T-helper 1 cell treated with Interleukin-12 subunit alpha and Interleukin-12 subunit beta and Interleukin-4 antibody, amounts not matched to agents 30 ng/mL and 1 ng/mL, for 36 hours (primary cell): ENCODE data around the gene SPECC1. TPM values are rescaled to one million over a fixed set of nuclear protein-coding genes. Genes with fewer than 3 reads are reported as not detected.
"Not testable (repeated sequence)": the region's sequence is repeated elsewhere in the genome, so short reads cannot be mapped to it uniquely, and the experiment has no call there.

Experiments
- intact Hi-C: fragments of 100-400 bp; cut with micrococcal nuclease; formaldehyde crosslinking; loops from one replicate; pipeline ENCODE4 v1.15.1; 2024
- total RNA-seq: library from RNA; stranded (reverse); gene quantifications from 2 replicates; pipeline ENCODE4 v1.2.3, GENCODE V29; 2022

The SPECC1 gene
- total RNA-seq, 1 donor from 2014 or later = 10.8 TPM

DNA sequence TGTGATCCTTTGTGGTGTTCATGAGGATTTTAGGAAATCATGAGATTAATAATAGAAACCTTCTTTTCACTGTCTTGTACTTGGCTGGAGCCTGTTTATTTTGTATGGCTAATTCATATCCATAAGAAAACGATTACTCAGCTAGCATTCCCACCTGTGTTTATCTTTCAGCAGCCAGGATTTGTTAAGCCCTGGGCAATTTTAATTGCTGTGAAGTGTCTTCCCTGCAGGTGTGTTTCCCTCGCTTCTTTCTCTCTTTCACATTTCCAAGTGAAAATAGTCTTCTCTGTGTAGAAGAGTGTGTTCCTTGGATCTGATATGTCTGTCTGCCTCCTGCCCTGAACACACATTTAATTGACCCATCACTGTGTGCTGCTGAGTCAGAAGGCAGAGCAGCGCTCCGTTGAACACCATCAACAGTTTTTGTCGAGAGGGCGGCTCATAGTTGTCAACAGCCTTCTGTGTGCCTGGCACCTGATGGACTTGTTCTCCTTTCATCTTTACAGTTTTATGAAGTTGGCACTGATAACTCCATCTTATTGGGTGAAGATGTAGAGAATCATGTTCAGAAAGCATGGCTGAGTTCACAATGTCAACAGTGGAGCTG lies 83.2 kb downstream of the SPECC1 start:
- intact Hi-C loops = no loop called here

DNA sequence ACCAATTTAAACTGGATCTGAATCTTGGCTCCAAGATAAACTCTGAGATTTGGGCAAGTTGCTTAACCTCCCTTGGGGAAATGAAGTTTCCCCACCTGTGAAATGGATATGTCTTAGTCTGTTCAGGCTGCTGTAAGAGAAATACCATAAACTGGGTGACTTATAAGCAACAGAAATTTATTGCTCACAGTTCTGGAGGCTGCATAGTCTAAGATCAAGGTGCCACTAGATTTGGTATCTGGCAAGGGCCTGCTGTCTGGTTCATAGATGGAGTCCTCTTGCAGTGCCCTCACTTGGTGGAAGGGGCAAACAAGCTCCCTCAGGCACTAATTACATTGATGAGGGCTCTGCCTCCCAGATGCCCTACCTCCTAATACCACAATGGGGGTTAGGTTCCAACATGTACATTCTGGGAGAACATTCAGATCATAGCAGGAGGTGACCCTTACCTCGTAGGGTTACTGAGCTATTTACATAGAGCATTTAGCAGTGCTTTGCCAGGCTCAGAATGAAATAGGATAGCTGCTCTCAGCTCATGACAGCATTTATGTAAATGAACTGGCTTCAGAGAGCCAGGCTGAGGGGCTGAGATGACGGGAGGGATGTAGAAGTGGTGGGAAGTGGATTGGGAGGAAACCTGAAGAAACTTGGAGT lies 83.9 kb downstream of the SPECC1 start:
- intact Hi-C loops = no loop called here

DNA sequence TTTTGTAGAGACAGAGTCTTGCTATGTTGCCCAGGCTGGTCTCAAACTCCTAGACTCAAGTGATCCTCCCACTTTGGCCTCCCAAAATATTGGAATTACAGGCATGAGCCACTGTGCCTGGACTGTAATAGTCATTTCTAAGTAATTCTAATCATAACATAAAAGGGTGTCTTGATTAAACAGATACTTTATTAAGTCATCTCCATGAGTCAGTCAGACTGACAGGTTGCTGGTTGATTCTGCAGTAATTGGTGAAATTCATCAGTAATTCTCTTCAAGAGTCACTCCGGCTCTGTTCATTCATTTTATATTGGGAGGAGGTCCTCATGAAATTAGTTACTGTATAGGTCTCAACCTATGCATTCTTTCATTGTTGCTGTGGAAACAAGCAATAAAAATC lies 85.6 kb downstream of the SPECC1 start:
- intact Hi-C loops = no loop called here

DNA sequence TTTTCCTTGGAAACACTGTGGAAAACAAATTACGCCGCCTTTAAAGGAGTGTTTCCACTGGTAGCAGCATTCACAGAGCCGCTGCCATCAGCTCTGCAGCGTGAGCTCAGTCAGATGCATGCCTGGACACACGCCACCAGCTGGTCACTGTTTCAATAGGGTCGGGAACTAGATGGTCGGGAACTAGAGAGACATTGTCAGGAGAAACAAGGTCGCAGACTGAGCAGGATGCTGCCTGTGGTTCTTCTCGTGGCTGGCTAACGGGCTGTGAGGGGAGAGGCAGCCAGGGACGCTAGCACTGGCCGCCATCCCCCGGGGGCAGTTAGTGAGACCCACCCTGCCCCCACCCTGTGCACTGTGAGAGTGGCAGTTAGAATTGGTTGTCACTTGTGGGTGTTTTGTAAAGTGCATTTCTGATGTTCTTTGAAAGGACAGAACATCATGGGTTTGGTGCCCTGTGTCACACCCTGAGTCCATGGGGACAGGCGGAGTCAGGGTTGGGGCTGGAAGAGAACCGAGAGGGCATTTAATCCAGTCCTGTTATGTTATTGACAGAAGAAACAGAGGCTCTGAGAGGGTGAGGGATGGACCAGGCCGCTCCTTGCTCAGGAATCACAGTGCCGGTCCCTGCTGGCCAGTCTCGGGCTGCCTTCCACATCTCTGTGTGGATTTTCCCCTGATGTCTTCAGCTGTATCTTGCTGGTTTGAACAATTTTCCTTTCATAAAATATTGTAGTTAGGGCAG lies 86.3 kb downstream of the SPECC1 start:
- intact Hi-C loops = no loop called here

DNA sequence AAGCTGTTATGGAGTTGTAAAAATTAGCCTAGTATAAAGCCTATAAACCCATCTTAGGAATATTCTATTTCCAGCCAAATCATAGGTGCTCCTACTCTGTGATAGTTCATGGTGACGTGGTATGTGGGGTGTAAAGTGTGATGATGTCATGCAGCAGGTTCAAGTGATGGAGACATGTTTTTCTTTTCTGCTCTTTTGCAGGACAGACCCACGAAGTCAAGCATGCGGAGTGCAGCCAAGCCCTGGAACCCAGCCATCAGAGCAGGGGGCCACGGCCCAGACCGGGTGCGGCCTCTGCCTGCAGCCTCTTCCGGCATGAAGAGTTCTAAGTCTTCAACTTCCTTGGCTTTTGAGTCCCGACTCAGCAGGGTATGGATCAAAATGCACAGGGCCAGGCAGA lies 87.3 kb downstream of the SPECC1 start:
- intact Hi-C loops = no loop called here

DNA sequence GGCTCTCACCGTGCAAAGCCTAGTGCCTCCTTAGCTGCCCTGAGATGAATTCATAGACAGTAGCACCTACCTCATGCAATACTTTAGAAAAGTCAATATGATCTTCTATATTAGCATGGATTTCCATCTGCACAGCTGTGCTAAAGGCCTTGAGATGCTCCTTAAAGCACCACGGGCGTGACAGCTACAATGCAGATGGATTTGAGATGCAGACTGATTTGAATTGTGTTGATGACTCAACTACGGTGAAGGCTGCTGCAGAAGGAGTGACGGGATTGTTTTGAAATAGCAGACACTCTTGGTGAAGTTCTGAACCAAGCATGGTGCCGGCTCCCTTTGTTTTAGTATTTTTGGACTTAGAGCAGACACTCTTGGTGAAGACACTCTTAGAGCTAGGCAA lies 88.2 kb downstream of the SPECC1 start:
- intact Hi-C loops = no loop called here

DNA sequence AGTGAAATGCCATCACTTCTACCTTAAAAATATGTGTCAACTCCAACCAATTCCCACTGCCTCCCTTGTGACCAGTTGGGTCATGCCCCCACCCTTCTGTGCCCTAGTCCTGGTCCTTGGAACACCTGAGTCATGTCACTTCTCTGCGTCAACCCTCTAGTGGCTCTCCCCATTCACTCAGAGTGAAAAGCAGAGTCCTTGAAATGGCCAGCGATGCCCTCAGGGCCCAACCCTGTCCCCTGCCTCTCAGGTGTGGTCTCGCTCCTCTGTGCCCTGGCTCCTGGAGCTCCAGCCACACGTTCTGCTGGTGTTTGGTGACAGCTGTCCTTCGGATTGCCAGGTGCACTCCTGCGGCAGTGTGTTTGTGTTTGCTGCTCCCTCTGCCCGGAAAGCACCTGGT lies 89.2 kb downstream of the SPECC1 start:
- intact Hi-C loops = no loop called here

DNA sequence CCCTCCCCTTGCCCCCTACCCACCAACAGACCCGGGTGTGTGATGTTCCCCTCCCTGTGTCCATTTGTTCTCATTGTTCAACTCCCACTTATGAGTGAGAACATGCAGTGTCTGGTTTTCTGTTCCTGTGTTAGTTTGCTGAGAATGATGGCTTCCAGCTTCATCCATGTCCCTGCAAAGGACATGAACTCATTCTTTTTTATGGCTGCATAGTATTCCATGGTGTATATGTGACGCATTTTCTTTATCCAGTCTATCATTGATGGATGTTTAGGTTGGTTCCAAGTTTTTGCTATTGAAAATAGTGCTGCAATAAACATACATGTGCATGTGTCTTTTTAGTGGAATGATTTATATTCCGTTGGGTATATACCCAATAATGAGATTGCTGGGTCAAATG lies 91.6 kb downstream of the SPECC1 start:
- intact Hi-C loops = not testable (repeated sequence)

DNA sequence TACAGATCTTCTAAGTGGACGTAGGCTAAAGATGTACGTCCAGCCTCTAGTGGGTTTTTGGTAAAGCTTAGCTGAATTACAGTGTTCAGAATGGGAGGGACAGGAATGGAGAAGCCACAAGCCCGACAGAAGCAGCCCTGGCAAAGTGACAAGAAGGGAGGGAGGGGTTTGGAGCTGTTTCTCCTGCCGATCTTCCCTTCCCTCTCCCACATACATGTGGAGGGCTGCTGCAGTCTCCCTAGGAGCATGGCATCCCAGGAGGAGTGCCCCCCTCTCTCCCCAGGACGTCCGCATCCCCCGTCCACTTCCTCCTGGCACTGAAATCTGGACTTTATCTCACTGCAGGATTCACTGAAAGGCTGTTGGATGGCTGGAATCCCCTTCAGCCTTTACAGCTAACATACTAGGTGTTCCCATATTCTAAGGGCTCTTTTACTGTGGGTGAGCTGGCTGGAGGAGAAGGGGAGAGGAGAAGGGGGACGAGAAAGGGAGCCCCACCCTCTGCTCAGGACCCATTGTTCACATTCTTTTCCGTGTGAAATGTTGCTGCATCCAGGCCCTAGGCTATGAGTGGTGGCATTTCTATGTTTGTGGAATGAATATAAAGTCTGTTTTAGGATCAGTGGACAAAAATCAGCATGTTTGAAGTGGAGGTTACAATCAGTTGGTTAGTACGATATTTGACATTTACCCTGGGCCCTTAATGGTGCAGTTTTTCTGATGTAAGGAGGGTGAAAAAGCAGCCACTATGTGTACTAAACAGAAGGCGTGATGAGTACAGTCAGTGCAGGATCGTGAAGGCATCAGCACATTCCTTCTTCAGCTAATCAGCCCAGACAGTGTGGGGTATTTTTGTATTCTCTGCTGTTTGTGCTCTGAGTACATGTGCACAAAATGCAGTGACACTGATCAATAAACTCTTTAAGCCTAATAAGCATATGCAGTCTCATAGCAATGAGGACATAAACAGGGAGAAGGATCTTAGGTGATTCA lies 94.6 kb downstream of the SPECC1 start:
- intact Hi-C loops = no loop called here

DNA sequence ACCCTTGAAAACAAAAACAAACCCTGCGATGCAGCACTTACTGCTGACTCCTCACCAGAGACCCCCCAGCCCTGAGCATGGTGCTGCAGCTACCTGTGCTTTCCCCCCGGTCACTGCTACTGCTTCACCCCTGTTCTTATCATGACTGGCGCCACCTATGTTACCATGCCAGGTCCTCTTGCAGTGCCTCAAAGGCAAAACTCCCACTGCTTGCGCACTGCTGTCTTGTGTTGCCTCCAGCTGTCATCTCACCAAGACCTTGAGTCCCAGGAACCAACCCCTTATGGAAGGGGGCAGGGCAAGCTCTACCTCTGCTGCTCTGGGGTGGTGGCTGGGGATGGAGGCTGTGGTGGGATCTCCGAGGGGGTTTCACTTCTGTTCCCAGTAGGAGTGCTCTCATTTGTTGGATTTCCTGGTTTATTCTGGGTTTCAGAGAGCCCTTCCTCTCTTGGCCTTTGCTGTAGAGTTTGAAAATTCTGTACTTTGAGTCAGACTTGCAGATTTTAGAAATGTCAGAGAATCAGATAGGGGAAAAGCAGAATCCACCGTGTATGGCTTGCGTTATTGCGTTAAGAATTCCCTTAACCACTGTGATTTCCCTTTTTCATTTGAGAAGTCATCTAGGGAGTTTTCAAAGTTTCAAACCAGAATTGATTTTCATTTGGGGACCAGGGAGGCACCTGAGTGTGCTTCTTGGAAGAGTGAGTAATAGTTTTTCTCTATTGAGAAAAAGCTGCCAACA lies 96.6 kb downstream of the SPECC1 start:
- intact Hi-C loops = no loop called here

DNA sequence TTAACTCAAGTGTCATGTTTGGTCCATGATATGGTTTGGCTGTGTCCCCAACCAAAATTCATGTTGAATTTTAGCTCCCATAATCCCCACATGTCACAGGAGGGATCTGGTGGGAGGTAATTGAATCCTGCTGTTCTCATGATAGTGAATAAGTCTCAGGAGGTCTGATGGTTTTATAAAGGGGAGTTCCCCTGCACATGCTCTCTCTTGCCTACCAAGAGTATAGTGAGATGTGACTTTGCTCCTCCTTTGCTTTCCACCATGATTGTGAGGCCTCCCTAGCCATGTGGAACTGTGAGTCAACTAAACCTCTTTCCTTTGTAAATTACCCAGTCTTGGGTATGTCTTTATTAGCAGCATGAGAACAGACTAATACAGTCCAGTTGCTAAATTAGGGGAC lies 97.3 kb downstream of the SPECC1 start:
- intact Hi-C loops = not testable (repeated sequence)

DNA sequence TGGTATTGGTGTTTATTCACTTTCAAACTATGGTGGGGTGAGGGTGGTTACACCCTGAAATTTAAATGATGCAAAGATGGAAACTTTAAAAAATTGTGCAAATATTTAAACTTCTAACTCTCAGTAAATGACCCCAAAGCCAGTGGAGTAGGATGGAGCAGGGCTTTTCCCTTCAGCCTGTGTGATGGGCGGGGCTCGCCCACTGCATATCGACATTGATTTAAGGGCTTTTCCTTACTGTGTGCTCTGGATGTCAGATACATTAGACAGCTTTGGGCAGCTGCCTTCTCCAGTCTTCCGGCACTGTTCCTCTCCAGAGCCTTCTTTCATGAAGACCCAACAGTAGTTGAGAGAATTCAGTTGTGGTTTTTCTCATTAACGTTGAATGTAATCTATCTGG lies 99.9 kb downstream of the SPECC1 start:
- intact Hi-C loops = no loop called here

DNA sequence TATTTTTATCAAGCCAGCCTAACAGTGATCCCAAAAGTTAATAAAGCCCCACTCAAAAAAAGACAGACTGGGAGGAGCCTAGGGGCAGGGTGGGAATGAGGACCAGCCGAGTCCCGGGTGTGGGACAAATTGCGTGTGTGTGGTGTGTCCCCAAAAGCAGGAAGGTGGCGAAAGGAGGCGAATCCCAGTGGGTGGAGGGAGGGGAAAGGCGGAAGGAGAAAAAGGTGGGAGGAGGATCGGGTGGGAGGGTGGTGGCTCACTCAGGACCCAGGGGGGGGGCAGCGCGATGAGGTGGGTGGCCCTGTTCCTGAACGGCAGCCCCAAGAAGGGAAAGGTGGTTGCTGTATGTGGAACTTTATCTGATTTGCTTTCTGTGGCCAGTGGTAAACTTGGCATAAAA lies 102.4 kb downstream of the SPECC1 start:
- intact Hi-C loops = no loop called here

DNA sequence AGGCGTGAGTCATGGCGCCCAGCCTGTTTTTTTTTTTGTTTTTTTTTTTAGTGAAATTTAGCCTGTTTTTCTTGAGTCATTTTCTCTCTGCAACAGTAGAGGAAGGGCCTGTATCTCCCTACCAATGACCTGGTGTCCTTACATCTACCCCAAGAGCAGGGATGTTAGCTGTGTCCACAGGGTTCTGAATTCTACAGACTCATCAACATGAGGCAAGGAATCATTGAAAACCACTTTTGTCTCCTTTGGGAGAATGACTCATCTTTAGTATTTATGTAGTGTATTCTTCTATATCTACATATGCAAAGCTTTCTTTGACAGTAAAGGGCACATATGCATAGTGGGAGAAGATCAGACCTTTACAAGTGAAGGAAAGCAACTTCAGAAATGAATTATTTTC lies 105.3 kb downstream of the SPECC1 start:
- intact Hi-C loops = no loop called here

DNA sequence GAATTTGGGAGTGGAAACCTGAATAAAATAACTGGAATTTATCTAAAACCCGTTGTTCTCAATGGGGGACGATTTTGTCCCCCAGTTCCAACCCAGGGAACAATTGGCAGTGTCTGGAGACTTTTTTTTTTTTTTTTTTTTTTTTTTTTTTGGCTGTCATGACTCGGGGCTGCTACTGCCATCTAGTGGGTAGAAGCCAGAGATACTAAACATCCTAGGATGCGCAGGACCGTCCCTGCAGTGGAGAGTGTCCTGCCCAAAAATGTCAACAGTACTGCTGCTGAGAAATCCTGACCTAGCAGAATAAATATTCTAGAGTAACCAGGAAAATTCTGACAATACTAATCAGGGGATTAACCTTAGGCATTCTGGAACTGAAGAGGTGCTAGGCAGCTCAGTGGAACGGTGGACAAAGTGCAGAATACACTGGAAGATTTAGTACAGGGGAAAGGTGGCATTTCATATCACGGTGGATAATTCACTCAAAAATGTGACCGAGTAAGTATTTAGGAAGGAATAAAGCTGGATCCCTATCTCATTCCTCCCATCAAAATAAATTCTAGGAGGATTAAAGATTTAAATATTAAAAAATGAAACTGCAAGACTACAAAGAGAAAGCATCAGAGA lies 107.6 kb downstream of the SPECC1 start:
- intact Hi-C loops = loop anchor here (1.0 kb wide), 1 partner anchor 124 kb away; no protein-coding TSS in a partner anchor

DNA sequence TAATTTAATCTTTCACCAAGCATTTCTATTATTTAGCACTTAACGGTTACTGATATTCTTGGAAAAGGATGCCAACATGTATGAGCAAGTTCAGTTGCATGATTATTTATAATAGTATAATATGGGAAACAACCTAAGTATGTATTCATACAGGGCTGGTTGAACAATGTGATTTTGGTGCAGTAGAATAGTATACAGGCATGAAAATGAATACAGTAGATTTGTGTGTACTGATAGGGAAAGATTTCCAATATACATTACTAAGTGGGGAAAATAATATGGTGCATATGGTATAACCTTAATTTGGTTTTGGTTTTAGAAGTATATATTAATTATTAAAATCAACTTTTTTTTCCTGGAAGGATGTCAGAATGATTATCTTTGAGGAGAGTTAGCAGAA lies 109.1 kb downstream of the SPECC1 start:
- intact Hi-C loops = no loop called here

DNA sequence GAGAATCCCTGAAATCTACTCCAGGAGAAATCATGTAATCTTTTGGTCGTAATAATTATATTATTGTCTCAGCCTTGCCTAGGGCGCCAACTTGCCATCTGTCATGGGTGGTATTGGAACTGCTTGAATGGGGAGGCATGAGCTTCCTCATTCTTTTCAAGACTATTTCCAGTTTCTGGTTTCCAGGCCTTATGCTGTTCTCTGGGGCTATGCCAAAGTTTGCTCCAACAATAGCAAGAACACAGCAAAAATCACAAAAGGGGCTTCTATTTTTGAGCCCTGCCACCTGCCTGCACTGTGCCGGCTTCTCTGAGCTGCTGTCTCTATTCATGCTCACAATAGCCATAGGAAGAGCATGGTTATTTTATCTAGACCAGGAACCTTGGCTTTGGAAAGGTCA lies 111.7 kb downstream of the SPECC1 start:
- intact Hi-C loops = loop anchor here (1.0 to 2.0 kb wide), 3 partner anchors 105 to 200 kb away; no protein-coding TSS in a partner anchor

DNA sequence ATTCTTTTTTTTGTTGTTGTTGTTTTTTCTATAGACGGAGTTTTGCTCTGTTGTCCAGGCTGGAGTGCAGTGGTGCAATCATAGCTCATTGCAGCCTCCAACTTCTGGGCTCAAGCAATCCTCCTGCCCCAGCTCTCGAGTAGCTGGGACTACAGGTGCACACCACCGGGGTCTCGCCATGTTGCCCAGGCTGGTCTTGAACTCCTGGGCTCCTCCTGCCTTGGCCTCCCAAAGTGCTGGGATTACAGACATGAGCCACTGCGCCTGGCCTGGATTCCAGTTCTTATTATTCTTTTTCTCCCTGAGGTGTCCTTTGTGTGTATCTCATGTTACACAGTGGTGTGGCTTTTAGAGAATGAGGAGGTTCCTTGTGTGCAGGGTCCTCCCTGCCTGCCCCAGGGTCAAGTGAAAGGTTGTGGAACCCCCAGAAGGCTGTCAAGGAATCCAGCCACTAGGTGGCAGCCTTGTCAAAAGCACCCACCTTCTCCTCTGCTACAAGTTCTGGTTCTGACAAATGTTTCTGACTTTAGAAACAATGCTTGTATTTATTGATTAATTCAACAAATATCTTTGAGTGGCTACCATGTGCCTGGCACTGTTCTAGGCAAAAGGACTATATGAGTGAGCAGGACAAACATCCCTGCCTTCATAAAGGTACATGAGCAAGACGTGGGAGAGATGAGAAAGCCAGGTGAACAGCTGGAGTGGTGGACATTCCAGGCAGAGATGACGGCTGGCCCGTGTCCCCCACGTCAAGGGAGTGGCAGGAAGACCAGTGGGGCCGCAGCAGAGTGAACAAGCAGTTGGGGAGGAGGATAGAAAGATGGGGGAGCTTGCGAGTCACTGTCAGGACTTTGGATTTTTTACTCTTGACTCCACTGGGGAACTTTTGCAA lies 112.4 kb downstream of the SPECC1 start:
- intact Hi-C loops = loop anchor here (1.0 to 2.0 kb wide), 4 partner anchors 47 to 200 kb away; no protein-coding TSS in a partner anchor
